HepG2 (cell line): Measurements from ENCODE around the gene PRKG1. TPM values are rescaled to one million over a fixed set of nuclear protein-coding genes. Genes with fewer than 3 reads are reported as not detected.

Experiments used
- ATAC-seq: fragments of 200-7000 bp; cut with Tn5 transposase; 3 replicates; pipeline ENCODE4 v1.9.1; 2020; ENCODE audit warnings: mild to moderate bottlenecking, moderate library complexity
- BruUV-seq: library from RNA; stranded (reverse); fragments of 400-500 nt; replicated peaks from 2 replicates; lab custom pipeline; 2021; lab: Mats Ljungman, UMichigan
- CTCF ChIA-PET: fragments of 300-600 bp; formaldehyde crosslinking; extraction: SDS; loops from one replicate; lab custom pipeline; 2021; ENCODE audit warnings: low total read pairs, inconsistent platforms, low intra/inter-chr PET ratio; lab: Yijun Ruan, JAX
- POLR2A ChIA-PET: fragments of 350-600 bp; sonication (Branson Sonifier 250); formaldehyde crosslinking; loops from one replicate; lab custom pipeline; 2020; ENCODE audit warnings: antibody characterized with exemption, inconsistent platforms; lab: Yijun Ruan, JAX
- DNase-seq: peaks from one replicate; pipeline ENCODE4 v3.0.0-alpha.2; 2015; ENCODE audit warnings: low spot score
- FAIRE-seq: peaks from 3 replicates; lab custom pipeline; 2011; peaks lifted over from hg19 to GRCh38; lab: Jason Lieb, UNC
- H2AFZ ChIP-seq: one replicate; pipeline ENCODE4 v1.6.1; 2011; ENCODE audit warnings: low read length, inconsistent platforms
- H3K27ac ChIP-seq: fragments of 300-600 bp; 3 replicates; pipeline ENCODE4 v1.8.0; 2011; ENCODE audit warnings: mixed run types, mild to moderate bottlenecking, mixed read lengths, low read length, inconsistent platforms; ENCODE audit not compliant: insufficient read depth; ENCODE audit errors: extremely low read length
- H3K27me3 ChIP-seq, 2 experiments: fragments of 200-600 bp in 1 of 2; 2 replicates in 1 of 2; 3 replicates in 1 of 2; pipeline versions ENCODE4 v1.6.0 to v1.8.0; 2011; ENCODE audit warnings: low read length in 2 of 2, mild to moderate bottlenecking in 2 of 2, moderate library complexity in 2 of 2, inconsistent platforms in 1 of 2; ENCODE audit not compliant: insufficient read depth in 2 of 2, control insufficient read depth in 1 of 2
- H3K36me3 ChIP-seq, 2 experiments: fragments of 200-600 bp in 1 of 2; replicated peaks in 1 of 2; 2 replicates in 1 of 2; 3 replicates in 1 of 2; pipeline versions ENCODE4 v1.5.1 to v1.8.0; 2011; ENCODE audit warnings: low read length in 2 of 2, inconsistent platforms in 1 of 2; ENCODE audit not compliant: insufficient read depth in 2 of 2, control insufficient read depth in 1 of 2
- H3K4me1 ChIP-seq: 2 replicates; pipeline ENCODE4 v1.5.1; 2012; ENCODE audit warnings: low read length, inconsistent platforms; ENCODE audit not compliant: insufficient read depth
- H3K4me2 ChIP-seq: 2 replicates; pipeline ENCODE4 v1.6.0; 2011; ENCODE audit warnings: low read depth, low read length, inconsistent platforms
- H3K4me3 ChIP-seq, 3 experiments: fragments of 200-600 bp in 1 of 3; sonication (generic), shearing (Covaris generic) in 1 of 3; replicated peaks in 1 of 3; 2 replicates each; pipeline ENCODE4 v1.5.1; 2011 to 2016; ENCODE audit warnings: low read length in 3 of 3, inconsistent platforms in 2 of 3, low read depth in 2 of 3, mild to moderate bottlenecking in 2 of 3, control low read depth in 1 of 3, mixed read lengths in 1 of 3; ENCODE audit not compliant: insufficient read depth in 1 of 3
- H3K79me2 ChIP-seq: one replicate; pipeline ENCODE4 v1.6.1; 2011; ENCODE audit warnings: low read length, inconsistent platforms; ENCODE audit not compliant: insufficient read depth
- H3K9ac ChIP-seq: 2 replicates; pipeline ENCODE4 v1.6.0; 2011; ENCODE audit warnings: mild to moderate bottlenecking, low read depth, low read length, inconsistent platforms; ENCODE audit not compliant: insufficient read depth
- H3K9me3 ChIP-seq: 2 replicates; pipeline ENCODE4 v1.5.1; 2012; ENCODE audit warnings: mild to moderate bottlenecking, low read length
- H4K20me1 ChIP-seq: 2 replicates; pipeline ENCODE4 v1.6.0; 2011; ENCODE audit warnings: inconsistent platforms, mild to moderate bottlenecking, low read length, moderate library complexity; ENCODE audit not compliant: insufficient read depth
- CCDC6 ChIP-seq: sonication (generic); formaldehyde crosslinking; IDR thresholded peaks from 2 replicates; pipeline ENCODE4 v1.8.1; 2022; ENCODE audit warnings: mild to moderate bottlenecking, missing genetic modification reagents, moderate library complexity
- MAFF ChIP-seq: IDR thresholded peaks from 2 replicates; pipeline ENCODE4 v1.6.1; 2011; ENCODE audit warnings: low read depth, low read length, improper control_type of control experiment
- MAFK ChIP-seq, 2 experiments: IDR thresholded peaks in 1 of 2; conservative IDR thresholded peaks in 1 of 2; 2 replicates each; pipeline ENCODE4 v1.6.1; 2011; ENCODE audit warnings: improper control_type of control experiment in 2 of 2, low read length in 2 of 2
- ONECUT2 ChIP-seq: sonication (generic); formaldehyde crosslinking; IDR thresholded peaks from 2 replicates; pipeline ENCODE4 v1.4.0; 2020; ENCODE audit warnings: missing genetic modification reagents
- PAF1 ChIP-seq: IDR thresholded peaks from 2 replicates; pipeline ENCODE4 v1.6.1; 2016; ENCODE audit warnings: missing genetic modification reagents, missing compliant biosample characterization
- RAD51 ChIP-seq: fragments of 450-650 bp; IDR thresholded peaks from 2 replicates; pipeline ENCODE4 v1.6.1; 2016; ENCODE audit warnings: borderline replicate concordance
- SAFB2 ChIP-seq: sonication (generic); formaldehyde crosslinking; IDR thresholded peaks from 2 replicates; pipeline ENCODE4 v1.5.1; 2020; ENCODE audit warnings: missing genetic modification reagents, low read depth, mild to moderate bottlenecking, borderline replicate concordance
- ZBTB37 ChIP-seq: sonication (generic); formaldehyde crosslinking; IDR thresholded peaks from 2 replicates; pipeline ENCODE4 v1.4.0; 2020; ENCODE audit warnings: mild to moderate bottlenecking, missing genetic modification reagents
- WGBS: methylation state at CpG from one replicate; pipeline ENCODE4 v1.1.6; 2017; ENCODE audit warnings: low lambda C conversion rate; 5-methylcytosine and 5-hydroxymethylcytosine counted together
- in situ Hi-C: cut with HindIII; loops from 2 replicates; pipeline ENCODE4 v1.10.0; 2017; ENCODE audit warnings: low pct_unique_long_range_greater_than_20kb; ENCODE audit not compliant: extremely low pct_ligation_motif_present
- intact Hi-C: fragments of 100-400 bp; cut with micrococcal nuclease; formaldehyde crosslinking; loops from one replicate; pipeline ENCODE4 v1.10.0; 2022; ENCODE audit not compliant: unreplicated experiment
- polyA plus RNA-seq, 8 experiments: library from polyadenylated mRNA; depleted of rRNA in 3 of 8; stranded (reverse) in 7 of 8; unstranded in 1 of 8; fragments of >200 nt; fragmentation: Illumina TruSeq in 4 of 8; extraction: Trizol in 4 of 8; gene quantifications; 2 replicates each; pipeline versions ENCODE4 v1.2.1 to v1.2.3, GENCODE V29; 2011 to 2016; ENCODE audit warnings: low read depth in 4 of 8, missing spikeins in 1 of 8, mixed read lengths in 1 of 8; ENCODE audit not compliant: insufficient read depth in 1 of 8
- total RNA-seq, 5 experiments: library from RNA; depleted of rRNA; stranded (reverse); fragments of >200 nt; fragmentation: Illumina TruSeq; extraction: Trizol; gene quantifications; 2 replicates each; pipeline ENCODE4 v1.2.3, GENCODE V29; 2016; ENCODE audit warnings: low read depth in 1 of 5

Gene PRKG1
- total and polyA plus RNA-seq, 2 of the 13 experiments (the other 11 are each of a cell fraction or from before 2014, with no cell fraction given): 0.01 TPM; not detected in 1

GRCh38 chr10:52082307-52082706 lies 1008.0 kb downstream of the PRKG1 start (continued):
- TF ChIP-seq ZBTB37 (CRISPR knock-in tag): no peak

- H3K36me3 ChIP-seq: no peaks in the 10 kb centered on the region
- in situ Hi-C loops: no loop called here
- no peak overlapping the region for H3K27ac ChIP-seq
- H3K27me3 ChIP-seq: peaks cover 0 to 1% of the 10 kb centered on the region in 2 experiments; a peak in 1 of 5 replicates
- DNase-seq: no peak
- H3K9me3 ChIP-seq: no peaks in the 10 kb centered on the region
- H3K4me2 ChIP-seq: no peak overlapping the region
- TF ChIP-seq MAFF: peak; percentile 47
- TF ChIP-seq PAF1 (CRISPR knock-in tag): no peak
- no peak for TF ChIP-seq SAFB2 (CRISPR knock-in tag)
- peak; percentile 15 to 66; a peak in 2 of 4 replicates for TF ChIP-seq MAFK (conservative IDR thresholded peaks at IDR 0.05 in 1 of 2, IDR thresholded peaks at IDR 0.05 in 1 of 2; ENCODE audit: low read length in 2 of 2)
- H2AFZ ChIP-seq: no peak overlapping the region
- no peaks in the 10 kb centered on the region for H3K4me1 ChIP-seq
- intact Hi-C loops: no loop called here
- no peaks in the 10 kb centered on the region for H3K79me2 ChIP-seq
- no peak for ATAC-seq
- no peak overlapping the region for H3K4me3 ChIP-seq
- FAIRE-seq: no peak
- POLR2A ChIA-PET: no interaction called here
- no TSS peak for BruUV-seq
- CTCF ChIA-PET: no interaction called here
- no peaks in the 10 kb centered on the region for H4K20me1 ChIP-seq
- H3K9ac ChIP-seq: no peak overlapping the region
- 22% methylated on average over 4 of the region's 4 CpGs for WGBS
Observed at GRCh38 chr10:52083422-52083821, 1009.1 kb downstream of the PRKG1 start.

GRCh38 chr10:52092390-52092789 lies 1018.1 kb downstream of the PRKG1 start:
- ATAC-seq: no peak
- Histone ChIP-seq H3K79me2 (no peaks in the 10 kb centered on the region), H4K20me1 (no peaks in the 10 kb centered on the region), H3K4me1 (no peaks in the 10 kb centered on the region), H3K36me3 (no peaks in the 10 kb centered on the region), H3K4me3 (no peak overlapping the region), H2AFZ (no peak overlapping the region), H3K9me3 (no peaks in the 10 kb centered on the region), H3K27me3 (no peaks in the 10 kb centered on the region), H3K27ac (no peak overlapping the region), H3K9ac (no peak overlapping the region), H3K4me2 (no peak overlapping the region)
- intact Hi-C loops: no loop called here
- CTCF ChIA-PET: no interaction called here
- POLR2A ChIA-PET: no interaction called here
- no peak for FAIRE-seq
- in situ Hi-C loops: no loop called here
- BruUV-seq: no TSS peak
- no peak for DNase-seq
- TF ChIP-seq CCDC6 (no peak), RAD51 (no peak), ONECUT2 (CRISPR knock-in tag) (no peak)
